IMR-90 (cell line): ENCODE results near the gene LTBP2. TPM values are rescaled to one million over a fixed set of nuclear protein-coding genes. Genes with fewer than 3 reads are reported as not detected.
"Not testable (repeated sequence)": the region's sequence is repeated elsewhere in the genome, so short reads cannot be mapped to it uniquely, and the experiment has no call there.

Source experiments
- ATAC-seq: fragments of 200-7000 bp; cut with Tn5 transposase; 2 replicates; pipeline ENCODE4 v1.9.1; 2020; ENCODE audit warnings: low read depth, mild to moderate bottlenecking, moderate library complexity
- BruUV-seq: library from RNA; stranded (reverse); fragments of 400-500 nt; replicated peaks from 2 replicates; lab custom pipeline; 2021; lab: Mats Ljungman, UMichigan
- CTCF ChIA-PET: fragments of 300-600 bp; formaldehyde crosslinking; extraction: SDS; loops from one replicate; lab custom pipeline; 2021; ENCODE audit warnings: antibody characterized with exemption; lab: Yijun Ruan, JAX
- POLR2A ChIA-PET: fragments of 300-600 bp; sonication (Branson Sonifier 250); formaldehyde crosslinking; loops from one replicate; lab custom pipeline; 2022; ENCODE audit warnings: antibody characterized with exemption; ENCODE audit not compliant: unreplicated experiment; lab: Charles Lee
- DNase-seq: peaks from one replicate; pipeline ENCODE4 v3.0.0; 2013
- H2AFZ ChIP-seq: replicated peaks from 2 replicates; pipeline ENCODE3; 2013; ENCODE audit warnings: low read length, mild to moderate bottlenecking; ENCODE audit not compliant: poor library complexity
- H2AK5ac ChIP-seq: 2 replicates; pipeline ENCODE4 v1.6.1; 2013; ENCODE audit warnings: low read depth, low read length, inconsistent platforms
- H2AK9ac ChIP-seq: replicated peaks from 2 replicates; pipeline ENCODE3; 2013; ENCODE audit warnings: mild to moderate bottlenecking, low read depth, low read length, moderate library complexity; ENCODE audit not compliant: poor library complexity
- H2BK120ac ChIP-seq: 2 replicates; pipeline ENCODE4 v1.6.1; 2013; ENCODE audit warnings: low read depth, low read length, inconsistent platforms
- H2BK15ac ChIP-seq: 3 replicates; pipeline ENCODE4 v1.6.1; 2013; ENCODE audit warnings: low read depth, low read length, inconsistent platforms
- H2BK20ac ChIP-seq: 2 replicates; pipeline ENCODE4 v1.6.1; 2013; ENCODE audit warnings: low read depth, mild to moderate bottlenecking, inconsistent platforms, low read length, moderate library complexity
- H2BK5ac ChIP-seq: 2 replicates; pipeline ENCODE4 v1.6.1; 2013; ENCODE audit warnings: mild to moderate bottlenecking, low read depth, low read length, inconsistent platforms; ENCODE audit not compliant: poor library complexity, severe bottlenecking
- H3K14ac ChIP-seq: replicated peaks from 2 replicates; pipeline ENCODE4 v1.6.1; 2013; ENCODE audit warnings: low read depth, low read length, inconsistent platforms
- H3K18ac ChIP-seq: 2 replicates; pipeline ENCODE4 v1.6.1; 2013; ENCODE audit warnings: low read depth, low read length, control low read depth
- H3K23ac ChIP-seq: 2 replicates; pipeline ENCODE4 v1.6.1; 2013; ENCODE audit warnings: low read depth, low read length, inconsistent platforms
- H3K27ac ChIP-seq: 2 replicates; pipeline ENCODE4 v1.5.1; 2013; ENCODE audit warnings: mild to moderate bottlenecking, control low read depth, low read length; ENCODE audit not compliant: insufficient read depth
- H3K27me3 ChIP-seq: 2 replicates; pipeline ENCODE4 v1.6.1; 2013; ENCODE audit warnings: low read length; ENCODE audit not compliant: control insufficient read depth, insufficient read depth
- H3K36me3 ChIP-seq: 2 replicates; pipeline ENCODE4 v1.6.1; 2013; ENCODE audit warnings: low read length, mixed read lengths; ENCODE audit not compliant: control insufficient read depth, insufficient read depth
- H3K4ac ChIP-seq: 2 replicates; pipeline ENCODE4 v1.6.1; 2013; ENCODE audit warnings: low read depth, low read length, inconsistent platforms
- H3K4me1 ChIP-seq: 2 replicates; pipeline ENCODE4 v1.6.1; 2013; ENCODE audit warnings: low read length, mixed read lengths; ENCODE audit not compliant: control insufficient read depth, insufficient read depth
- H3K4me2 ChIP-seq: 2 replicates; pipeline ENCODE4 v1.6.1; 2013; ENCODE audit warnings: low read depth, mild to moderate bottlenecking, control low read depth, low read length, moderate library complexity
- H3K4me3 ChIP-seq: 2 replicates; pipeline ENCODE4 v1.5.1; 2013; ENCODE audit warnings: low read depth, mild to moderate bottlenecking, control low read depth, low read length, moderate library complexity; ENCODE audit not compliant: insufficient read depth
- H3K56ac ChIP-seq: 2 replicates; pipeline ENCODE4 v1.6.1; 2013; ENCODE audit warnings: low read length, inconsistent platforms; ENCODE audit not compliant: insufficient read depth; ENCODE audit errors: extremely low read depth
- H3K79me1 ChIP-seq, 2 experiments: 2 replicates each; pipeline ENCODE4 v1.6.1; 2013; ENCODE audit warnings: low read length in 2 of 2, inconsistent platforms in 1 of 2, low read depth in 1 of 2
- H3K9ac ChIP-seq: 2 replicates; pipeline ENCODE4 v1.6.1; 2013; ENCODE audit warnings: low read depth, low read length, control low read depth
- H3K9me1 ChIP-seq: 2 replicates; pipeline ENCODE4 v1.6.1; 2013; ENCODE audit warnings: low read length, inconsistent platforms; ENCODE audit not compliant: insufficient read depth
- H3K9me3 ChIP-seq: 2 replicates; pipeline ENCODE4 v1.6.1; 2013; ENCODE audit warnings: low read length; ENCODE audit not compliant: control insufficient read depth, insufficient read depth
- H4K20me1 ChIP-seq: 2 replicates; pipeline ENCODE4 v1.6.1; 2013; ENCODE audit warnings: low read length, inconsistent platforms; ENCODE audit not compliant: insufficient read depth
- H4K5ac ChIP-seq: 2 replicates; pipeline ENCODE4 v1.6.1; 2013; ENCODE audit warnings: mild to moderate bottlenecking, low read depth, low read length, control low read depth
- H4K8ac ChIP-seq, 2 experiments: 2 replicates each; pipeline ENCODE4 v1.6.1; 2013; ENCODE audit warnings: low read depth in 2 of 2, low read length in 2 of 2, control low read depth in 1 of 2, inconsistent platforms in 1 of 2
- H4K91ac ChIP-seq: 2 replicates; pipeline ENCODE4 v1.6.1; 2013; ENCODE audit warnings: low read depth, low read length, inconsistent platforms; ENCODE audit not compliant: insufficient read depth
- RAD21 ChIP-seq: IDR thresholded peaks from 2 replicates; pipeline ENCODE4 v1.6.1; 2012; ENCODE audit warnings: low read length, improper control_type of control experiment
- WGBS, 2 experiments: methylation state at CpG; one replicate each; pipeline versions ENCODE4 v1.1.5 to v1.1.7; 2013; ENCODE audit warnings: missing lambda C conversion rate in 2 of 2; ENCODE audit not compliant: insufficient read length in 1 of 2; ENCODE audit errors: extremely low coverage in 2 of 2; 5-methylcytosine and 5-hydroxymethylcytosine counted together
- dilution Hi-C: fragments of 300-500 bp; cut with HindIII; formaldehyde crosslinking; loops from one replicate; pipeline ENCODE4 v1.14.3; 2018; ENCODE audit warnings: low sequenced_read_pairs; ENCODE audit not compliant: unreplicated experiment
- in situ Hi-C: fragments of 300-500 bp; cut with MboI; formaldehyde crosslinking; loops from 3 replicates; pipeline ENCODE4 v1.14.3; 2019; ENCODE audit warnings: low sequenced_read_pairs, inconsistent platforms, mixed read lengths
- intact Hi-C: fragments of 100-400 bp; cut with micrococcal nuclease; formaldehyde crosslinking; loops from 2 replicates; pipeline ENCODE4 v1.10.0; 2022
- polyA plus RNA-seq, 3 experiments: library from polyadenylated mRNA; depleted of rRNA; stranded (reverse); fragments of >200 nt; gene quantifications; 2 replicates each; pipeline ENCODE4 v1.2.3, GENCODE V29; 2012; ENCODE audit warnings: low replicate concordance in 1 of 3
- total RNA-seq: library from RNA; depleted of rRNA; stranded (reverse); fragments of >200 nt; gene quantifications from 2 replicates; pipeline ENCODE4 v1.2.3, GENCODE V29; 2012; rRNA removed

LTBP2 gene
- total and polyA plus RNA-seq, 2 of the 4 experiments (the other 2 are of a cell fraction), result 23.8 to 79.3 TPM

GRCh38 chr14:74456684-74457564, 155.1 kb downstream of the LTBP2 start (continued):
- no peak for TF ChIP-seq RAD21

GRCh38 chr14:74454397-74454796, 157.6 kb downstream of the LTBP2 start:
- H4K91ac ChIP-seq, H3K36me3 ChIP-seq, dilution Hi-C loops, H3K4me2 ChIP-seq, H3K27ac ChIP-seq, H2BK120ac ChIP-seq, H2BK15ac ChIP-seq, H4K8ac ChIP-seq, H3K4me3 ChIP-seq, H2AK5ac ChIP-seq, H2AFZ ChIP-seq, in situ Hi-C loops, H2AK9ac ChIP-seq, H3K79me1 ChIP-seq, CTCF ChIA-PET, H4K5ac ChIP-seq, H3K14ac ChIP-seq, intact Hi-C loops, H2BK5ac ChIP-seq, H4K20me1 ChIP-seq, H3K4me1 ChIP-seq, BruUV-seq, H3K4ac ChIP-seq, H3K9me3 ChIP-seq, H3K23ac ChIP-seq, H3K9me1 ChIP-seq, H3K9ac ChIP-seq, H3K56ac ChIP-seq, ATAC-seq, POLR2A ChIA-PET, DNase-seq, H3K18ac ChIP-seq, H2BK20ac ChIP-seq: not testable (repeated sequence)
- WGBS, 2 experiments, result no CpG with 5 or more reads among the region's 5 CpGs
- H3K27me3 ChIP-seq, result peaks cover 39% of the 10 kb centered on the region

Other genes starting within 250 kb of the LTBP2 start
- gene SYNDIG1L, start 186.0 kb downstream of the LTBP2 start, total RNA-seq, result not detected in 2 replicates
- gene SYNDIG1L, start 186.0 kb downstream of the LTBP2 start, polyA plus RNA-seq (2012; rRNA removed), result not detected in 2 replicates
- 123 and 210 TPM in 2 replicates for gene NPC2, start 118.9 kb downstream of the LTBP2 start, total RNA-seq
- 272 and 273 TPM in 2 replicates for gene NPC2, start 118.9 kb downstream of the LTBP2 start, polyA plus RNA-seq (2012; rRNA removed)
- 5.4 and 9.2 TPM in 2 replicates for gene ISCA2, start 118.5 kb downstream of the LTBP2 start, total RNA-seq
- 25.7 and 25.8 TPM in 2 replicates for gene ISCA2, start 118.5 kb downstream of the LTBP2 start, polyA plus RNA-seq (2012; rRNA removed)
- 38.3 and 39.3 TPM in 2 replicates for gene AREL1, start 100.8 kb upstream of the LTBP2 start, total RNA-seq
- gene AREL1, start 100.8 kb upstream of the LTBP2 start, polyA plus RNA-seq (2012; rRNA removed), result 30.0 and 34.4 TPM in 2 replicates
- 37.1 and 39.7 TPM in 2 replicates for gene FCF1, start 100.9 kb upstream of the LTBP2 start, total RNA-seq
- gene FCF1, start 100.9 kb upstream of the LTBP2 start, polyA plus RNA-seq (2012; rRNA removed), result 33.3 and 45.5 TPM in 2 replicates
- gene YLPM1, start 151.1 kb upstream of the LTBP2 start, total RNA-seq, result 8.2 and 16.4 TPM in 2 replicates
- gene YLPM1, start 151.1 kb upstream of the LTBP2 start, polyA plus RNA-seq (2012; rRNA removed), result 14.5 and 19.7 TPM in 2 replicates